SKM-1 (cell line): Measurements from ENCODE around the gene APBA1.

Experiments
- DNase-seq: peaks from one replicate; lab custom pipeline; 2025; ENCODE audit not compliant: unreplicated experiment; lab: John Stamatoyannopoulos, UW

The APBA1 gene

GRCh38 chr9:69658987-69659675 lies 13.0 kb downstream of the APBA1 start:
- DNase-seq: no peak

GRCh38 chr9:69657269-69657668 lies 14.9 kb downstream of the APBA1 start:
- DNase-seq: no peak

- no peak for DNase-seq
Measured at GRCh38 chr9:69655065-69655464, 17.1 kb downstream of the APBA1 start.

GRCh38 chr9:69653261-69653660 lies 18.9 kb downstream of the APBA1 start:
- no peak for DNase-seq

GRCh38 chr9:69649566-69650250 lies 22.5 kb downstream of the APBA1 start:
- DNase-seq: no peak

GRCh38 chr9:69647804-69648203 lies 24.4 kb downstream of the APBA1 start:
- DNase-seq: no peak

GRCh38 chr9:69646810-69647209 lies 25.4 kb downstream of the APBA1 start:
- DNase-seq: no peak

GRCh38 chr9:69645488-69645887 lies 26.7 kb downstream of the APBA1 start:
- DNase-seq: no peak

- no peak for DNase-seq
Measured at GRCh38 chr9:69643098-69643497, 29.1 kb downstream of the APBA1 start.

GRCh38 chr9:69637817-69638200 lies 34.4 kb downstream of the APBA1 start:
- DNase-seq: no peak

- no peak for DNase-seq
Measured at GRCh38 chr9:69637193-69637816, 34.9 kb downstream of the APBA1 start.

GRCh38 chr9:69633716-69634115 lies 38.5 kb downstream of the APBA1 start:
- no peak for DNase-seq

GRCh38 chr9:69632768-69633167 lies 39.4 kb downstream of the APBA1 start:
- no peak for DNase-seq

GRCh38 chr9:69627281-69627680 lies 44.9 kb downstream of the APBA1 start:
- DNase-seq: no peak

GRCh38 chr9:69623276-69623675 lies 48.9 kb downstream of the APBA1 start:
- peak; percentile 4 for DNase-seq

- no peak for DNase-seq
Measured at GRCh38 chr9:69622676-69623075, 49.5 kb downstream of the APBA1 start.

- DNase-seq: no peak
Measured at GRCh38 chr9:69621730-69622460, 50.3 kb downstream of the APBA1 start.

GRCh38 chr9:69620731-69621130 lies 51.4 kb downstream of the APBA1 start:
- no peak for DNase-seq

GRCh38 chr9:69619233-69619632 lies 52.9 kb downstream of the APBA1 start:
- no peak for DNase-seq

- DNase-seq: no peak
Measured at GRCh38 chr9:69617006-69617405, 55.2 kb downstream of the APBA1 start.

GRCh38 chr9:69615880-69616279 lies 56.3 kb downstream of the APBA1 start:
- DNase-seq: no peak

- no peak for DNase-seq
Measured at GRCh38 chr9:69611221-69611620, 61.0 kb downstream of the APBA1 start.
